CD1c-positive myeloid dendritic cell (primary cell): Measurements from ENCODE around the gene GRM7.

Experiments used
- DNase-seq: peaks from one replicate; pipeline ENCODE4 v3.0.0-alpha.2; 2016; ENCODE audit errors: extremely low spot score

The GRM7 gene

DNA sequence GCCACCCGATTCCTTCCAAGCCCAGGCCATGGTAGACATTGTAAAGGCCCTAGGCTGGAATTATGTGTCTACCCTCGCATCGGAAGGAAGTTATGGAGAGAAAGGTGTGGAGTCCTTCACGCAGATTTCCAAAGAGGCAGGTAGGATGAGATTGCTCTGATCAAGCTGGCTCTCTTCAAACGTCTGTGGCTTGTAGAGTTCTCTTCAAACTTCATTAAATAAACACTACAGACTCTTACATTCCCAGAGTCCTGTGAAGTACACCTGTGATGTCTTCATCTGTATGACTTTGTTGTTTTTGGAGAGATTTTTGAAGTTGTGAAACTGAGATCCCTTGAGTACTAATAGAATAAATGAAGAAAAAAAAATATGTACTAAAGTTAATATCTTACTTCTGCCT, 285.6 kb downstream of the GRM7 start:
- no peak for DNase-seq

DNA sequence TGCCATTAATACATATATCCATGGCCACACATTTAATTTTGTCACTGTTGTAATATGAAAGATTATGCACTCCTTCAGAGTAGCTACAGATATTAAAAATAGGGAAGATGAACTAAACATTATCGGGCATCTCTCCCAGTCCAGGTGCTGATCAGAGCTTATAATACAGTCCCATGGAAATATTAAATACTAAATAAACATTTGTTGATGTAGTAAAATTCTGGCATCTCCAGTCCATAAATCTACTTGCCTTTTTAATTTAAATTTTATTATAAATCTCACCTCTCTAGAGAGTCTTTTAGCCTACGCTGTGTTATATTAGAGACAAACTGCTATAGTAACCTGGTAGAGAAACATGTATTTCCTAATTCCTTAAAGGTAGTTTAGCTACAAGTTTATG, 297.6 kb downstream of the GRM7 start:
- no peak for DNase-seq

DNA sequence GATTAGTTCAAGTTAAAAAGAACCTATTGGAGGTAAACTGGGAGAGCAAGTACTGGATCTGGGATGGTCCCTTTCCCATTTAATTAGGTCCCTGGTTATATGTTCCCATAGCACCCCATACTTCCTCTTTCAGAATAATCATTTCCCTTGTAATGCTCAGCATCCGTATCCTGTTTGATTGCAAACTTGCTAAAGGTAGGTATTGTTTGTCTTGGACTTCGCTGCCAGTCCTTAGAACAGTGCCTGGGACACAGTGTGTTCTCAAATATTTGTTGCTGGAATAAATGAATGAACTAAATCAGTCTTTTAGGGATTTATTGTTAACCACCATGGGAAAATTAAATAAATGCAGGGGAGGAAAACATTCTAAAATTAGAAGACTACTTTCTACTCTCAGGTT, 299.8 kb downstream of the GRM7 start:
- no peak for DNase-seq

DNA sequence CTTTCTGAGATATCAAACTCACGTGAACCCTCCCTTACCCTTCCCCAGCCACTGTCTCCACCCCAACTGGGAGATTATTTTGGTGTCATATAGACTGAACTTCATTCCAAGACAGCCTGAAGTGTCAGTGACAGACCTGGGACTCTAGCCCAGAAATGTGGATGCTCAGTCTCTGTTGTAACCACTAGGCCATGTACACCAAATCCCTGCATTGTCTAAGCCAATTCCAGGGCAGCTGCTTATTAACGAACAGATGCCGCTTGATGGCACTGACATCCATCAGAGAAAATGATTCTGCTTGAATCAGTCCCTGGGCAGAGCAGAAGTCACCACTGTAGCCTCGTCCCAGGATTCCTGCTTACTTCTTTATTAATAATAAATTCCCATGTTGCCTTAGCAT, 305.5 kb downstream of the GRM7 start:
- no peak for DNase-seq

DNA sequence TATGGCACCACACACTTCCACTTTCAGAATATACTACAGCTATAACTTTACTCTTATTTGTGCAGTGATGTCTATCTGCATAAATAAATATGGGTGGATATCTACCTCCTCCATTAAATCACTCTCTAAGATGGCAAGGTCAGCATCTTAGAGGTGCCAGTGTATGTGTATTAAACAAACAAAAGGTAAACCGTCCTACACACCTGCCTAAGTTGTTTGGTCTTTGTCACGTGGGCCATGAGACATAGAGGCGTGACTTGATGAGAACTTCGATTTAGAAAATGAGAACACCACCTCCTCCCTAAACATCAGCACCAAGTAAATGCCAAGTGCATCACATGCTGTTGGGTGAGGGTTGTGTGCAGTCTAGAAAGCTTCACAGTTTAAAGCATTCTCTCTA, 310.6 kb downstream of the GRM7 start:
- DNase-seq = no peak

DNA sequence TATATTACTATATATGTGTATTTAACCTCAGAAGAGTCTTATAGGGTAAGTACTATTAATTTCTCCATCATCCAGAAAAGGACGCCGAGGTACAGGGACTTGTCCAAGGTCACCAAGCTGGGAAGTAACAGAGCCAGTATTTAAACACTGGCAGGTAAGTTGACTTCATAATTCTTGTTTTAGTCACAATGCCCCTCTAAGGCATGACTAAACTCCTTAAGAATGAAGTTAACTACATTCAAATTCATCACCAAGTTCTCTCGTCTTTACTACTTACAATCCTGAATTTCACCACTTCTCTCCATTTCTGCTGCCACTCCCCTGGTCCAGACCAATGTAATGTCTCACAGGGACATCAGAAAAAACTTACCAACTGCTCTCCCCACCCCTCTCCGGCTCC, 312.1 kb downstream of the GRM7 start:
- DNase-seq = no peak

DNA sequence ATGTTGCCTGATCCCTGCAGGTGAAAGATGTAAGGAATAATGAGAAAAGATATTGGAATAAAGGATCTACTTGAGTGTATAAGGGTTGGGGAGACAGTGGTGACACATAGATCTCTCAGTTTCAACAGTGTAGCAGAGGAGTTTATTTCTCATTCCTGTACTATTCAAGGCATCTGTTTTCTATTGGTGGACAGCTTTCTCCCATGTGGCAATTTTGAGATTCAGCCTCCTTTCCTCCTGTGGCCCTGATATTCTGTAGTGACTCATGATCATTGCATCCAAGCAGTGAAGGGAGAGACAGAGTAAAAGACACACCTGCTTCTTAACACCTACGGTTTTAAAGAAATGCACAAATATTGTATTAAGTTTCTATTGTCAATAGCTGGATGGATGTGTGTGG, 327.6 kb downstream of the GRM7 start:
- DNase-seq = no peak

DNA sequence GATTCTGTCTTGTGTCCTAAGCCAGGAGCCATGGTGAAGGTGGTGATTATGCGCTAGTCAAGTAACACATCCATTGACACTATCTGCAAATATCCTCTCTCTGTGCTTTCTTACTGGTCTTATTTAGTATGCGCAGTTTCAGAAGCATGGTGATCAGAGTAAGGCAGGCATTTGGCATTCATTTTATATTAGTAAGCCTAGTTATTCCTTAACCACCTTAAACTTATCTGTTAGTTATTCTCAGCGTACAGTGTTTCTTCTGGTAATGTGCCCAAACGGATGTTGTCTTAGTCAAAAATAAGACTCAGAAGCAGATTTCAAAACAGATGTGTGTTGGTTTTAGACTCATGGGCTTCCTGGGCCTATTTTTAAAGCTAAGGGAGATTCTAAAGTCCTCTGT, 329.2 kb downstream of the GRM7 start:
- DNase-seq = no peak

DNA sequence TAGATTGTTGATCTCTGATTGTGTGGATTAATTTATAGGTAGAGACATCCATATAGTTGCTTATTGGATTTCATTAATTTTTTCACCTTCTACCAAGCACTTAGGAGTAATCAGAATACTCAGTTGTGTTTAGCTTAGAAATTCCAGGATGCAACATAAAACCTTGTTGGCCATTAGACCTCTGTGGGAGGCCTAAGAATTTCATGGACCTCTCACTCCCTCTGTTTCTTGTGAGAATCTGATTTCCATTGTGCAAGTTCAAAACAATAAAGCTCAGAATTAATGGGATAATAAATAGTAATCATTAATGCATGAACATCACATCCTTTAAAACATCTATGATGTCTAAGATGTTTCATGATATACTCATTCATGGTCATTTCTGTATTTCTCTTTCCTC, 332.4 kb downstream of the GRM7 start:
- DNase-seq = no peak

DNA sequence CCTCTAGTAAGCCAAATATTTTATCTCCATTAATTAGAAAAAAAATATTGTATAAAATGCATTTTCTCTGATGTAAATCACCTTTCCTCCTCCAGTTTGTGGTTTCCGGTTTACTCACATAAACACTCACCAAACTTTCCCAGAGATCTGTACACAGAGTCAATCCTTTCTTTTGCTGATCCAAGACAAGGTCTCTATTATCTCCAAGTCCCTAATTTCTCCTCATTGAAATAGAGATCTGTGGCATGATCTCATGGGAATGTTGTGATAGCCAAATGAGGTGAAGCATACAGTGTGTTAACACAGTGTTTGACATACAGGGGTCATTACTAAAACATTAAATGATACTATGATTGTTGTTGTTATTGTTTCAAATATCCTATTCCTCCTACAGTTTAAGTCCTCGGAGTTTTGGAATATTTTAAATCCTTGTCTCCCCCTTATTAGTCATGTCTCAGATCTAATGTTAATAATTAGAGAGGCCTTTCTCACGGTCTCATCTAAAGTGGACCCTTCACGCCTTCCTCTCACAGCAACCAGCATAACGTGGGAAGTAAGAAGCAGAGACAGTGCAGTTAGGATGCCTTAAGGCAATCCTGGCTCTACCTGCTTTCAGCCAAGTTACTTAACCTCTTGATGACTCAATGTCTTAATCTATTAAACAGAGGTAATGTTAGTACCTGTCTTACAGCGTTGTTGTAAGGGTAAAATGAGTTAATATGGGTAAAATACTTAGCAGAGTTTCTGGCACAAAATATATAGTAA, 333.3 kb downstream of the GRM7 start:
- no peak for DNase-seq

DNA sequence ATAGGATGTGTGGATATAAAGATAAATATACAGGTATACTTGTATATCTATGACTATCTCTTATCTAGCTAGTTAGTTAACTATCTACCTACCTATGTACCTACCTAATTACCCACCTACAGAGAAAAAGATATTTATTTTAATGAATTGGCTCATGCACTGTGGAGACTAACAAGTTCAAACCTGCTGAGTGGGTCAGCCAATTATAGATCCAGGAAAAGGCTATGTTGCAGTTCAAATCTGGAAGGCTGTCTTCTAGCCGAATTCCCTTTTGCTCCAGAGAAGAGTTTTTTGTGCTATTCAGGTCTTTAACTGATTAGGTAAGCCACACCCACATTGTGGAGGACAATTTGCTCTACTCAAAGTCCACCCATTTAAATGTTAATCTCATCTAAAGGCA, 335.0 kb downstream of the GRM7 start:
- no peak for DNase-seq

DNA sequence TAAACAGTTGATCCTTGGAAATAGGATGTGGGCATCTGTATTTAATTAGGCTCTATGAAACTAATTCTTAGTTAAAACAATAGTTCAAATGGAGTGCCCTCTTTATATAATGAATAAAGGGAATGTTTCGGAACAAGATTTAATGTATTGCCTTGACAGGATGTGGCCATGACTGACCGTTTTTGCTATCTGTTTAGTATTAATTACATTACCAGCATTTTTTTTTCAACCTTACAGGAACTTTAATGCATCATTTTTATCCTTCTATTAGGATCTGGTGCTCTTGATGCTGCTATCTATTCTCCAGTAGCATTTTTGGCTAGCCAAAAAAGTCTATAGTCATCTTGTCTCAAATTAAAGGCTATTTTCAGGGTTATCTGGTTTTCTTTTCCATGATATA, 340.9 kb downstream of the GRM7 start:
- no peak for DNase-seq

DNA sequence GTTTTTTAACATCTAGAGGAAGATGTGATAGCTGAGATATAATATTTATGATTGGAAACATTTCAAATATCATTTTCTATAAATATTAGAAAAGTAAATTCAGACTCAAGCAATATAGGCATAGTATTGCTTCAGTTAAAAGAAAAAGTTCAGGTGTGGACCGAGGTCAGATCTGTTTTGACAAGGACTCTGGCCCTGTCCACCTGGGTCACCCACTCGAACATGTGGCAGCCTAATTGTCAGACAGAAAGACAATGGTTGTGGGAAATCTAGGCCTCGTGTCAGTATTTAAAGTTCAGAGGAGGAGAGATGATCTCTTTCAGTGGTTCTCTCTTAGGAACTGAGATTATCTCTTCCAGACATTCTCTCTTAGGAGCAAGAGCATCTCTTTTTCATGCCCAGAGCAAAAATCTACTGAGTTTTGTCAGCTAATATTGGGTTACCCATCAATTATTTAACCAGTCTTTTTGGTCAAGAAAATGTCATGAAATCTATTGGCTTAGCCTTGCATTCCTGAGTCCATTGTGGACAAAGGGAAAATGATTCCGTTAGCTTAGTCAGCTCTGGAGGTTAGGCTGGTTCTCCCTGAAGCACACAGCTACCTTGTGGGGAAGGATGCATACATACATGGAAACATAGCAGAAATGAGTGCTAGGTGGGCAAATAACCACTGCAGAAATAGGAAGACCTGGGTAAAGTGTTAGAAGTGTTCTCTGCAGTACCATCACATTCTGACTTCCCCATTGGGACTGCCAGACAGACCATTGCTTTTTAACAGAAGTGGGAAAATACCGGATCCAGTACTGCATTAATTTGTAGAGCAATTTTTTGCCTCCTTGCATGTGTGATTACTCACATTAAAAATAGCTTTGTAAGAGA, 343.3 kb downstream of the GRM7 start:
- no peak for DNase-seq

DNA sequence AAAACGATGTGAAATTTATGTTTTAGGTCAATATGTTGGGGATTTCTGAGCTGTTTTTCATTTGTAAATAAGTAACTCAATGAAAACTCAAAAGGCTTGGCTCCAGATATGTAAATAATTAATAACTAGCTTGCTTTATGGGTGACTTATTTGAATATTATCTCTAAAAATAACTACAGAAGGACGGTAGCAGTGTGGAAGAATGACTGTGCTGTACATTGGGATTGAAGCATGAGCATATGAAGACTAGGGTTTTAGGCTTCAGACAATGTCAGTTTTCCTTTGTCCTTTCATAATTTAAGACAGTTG, 343.9 kb downstream of the GRM7 start:
- DNase-seq = no peak

DNA sequence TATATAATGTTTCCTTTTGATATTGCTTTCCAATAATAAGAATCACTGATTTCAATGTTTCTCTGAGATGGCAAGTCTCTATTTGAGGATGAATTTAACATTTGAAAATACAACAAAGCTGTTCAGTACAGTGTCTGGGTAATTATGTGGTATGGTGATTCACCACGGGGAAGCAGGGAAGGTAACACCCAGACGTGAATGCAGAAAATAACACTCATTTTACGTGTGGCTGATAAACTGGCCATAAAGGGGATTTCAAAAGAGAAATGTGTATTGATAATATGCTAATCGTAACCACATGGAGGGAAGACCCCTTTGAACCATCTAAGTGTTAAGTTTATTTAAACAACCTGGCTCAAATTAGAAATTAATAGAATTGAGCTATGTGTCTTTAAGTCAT, 344.6 kb downstream of the GRM7 start:
- DNase-seq = no peak

DNA sequence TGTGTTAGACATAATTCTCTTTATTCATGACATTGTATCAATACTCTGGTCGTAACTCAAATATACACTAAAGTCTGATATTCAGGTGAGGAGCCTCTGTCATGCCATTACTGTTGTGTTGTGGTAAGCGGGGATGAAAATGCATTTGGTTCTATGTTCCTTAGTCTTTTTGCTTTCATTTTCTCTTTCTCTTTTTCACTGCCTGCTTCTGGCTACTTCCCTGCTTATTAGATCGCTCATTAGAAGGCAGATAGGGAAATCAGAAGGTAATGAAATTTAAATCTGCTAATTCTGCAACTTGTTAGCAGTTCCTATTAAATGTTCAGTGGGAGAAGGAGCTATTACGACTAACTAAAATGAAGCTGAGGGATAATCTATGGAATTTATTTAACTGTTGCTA, 345.0 kb downstream of the GRM7 start:
- no peak for DNase-seq

DNA sequence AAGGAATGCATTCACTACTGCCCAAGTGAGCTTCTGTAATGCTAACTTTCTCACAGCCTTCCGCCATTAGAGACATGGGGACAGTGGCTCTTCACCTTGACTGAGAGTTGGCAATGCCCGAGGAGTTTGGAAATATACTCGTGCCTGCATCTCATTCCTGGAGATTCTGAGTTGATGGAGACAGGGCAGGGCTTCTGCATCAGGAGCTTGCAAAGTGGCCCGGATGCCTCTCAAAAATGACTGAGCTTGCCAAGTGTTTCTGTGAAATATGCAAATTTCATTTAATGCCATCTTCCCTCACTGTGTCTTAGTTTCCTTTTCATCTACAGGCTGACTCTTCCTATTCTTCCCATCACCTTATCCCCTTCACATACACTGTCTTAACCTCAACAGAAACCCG, 346.2 kb downstream of the GRM7 start:
- no peak for DNase-seq

DNA sequence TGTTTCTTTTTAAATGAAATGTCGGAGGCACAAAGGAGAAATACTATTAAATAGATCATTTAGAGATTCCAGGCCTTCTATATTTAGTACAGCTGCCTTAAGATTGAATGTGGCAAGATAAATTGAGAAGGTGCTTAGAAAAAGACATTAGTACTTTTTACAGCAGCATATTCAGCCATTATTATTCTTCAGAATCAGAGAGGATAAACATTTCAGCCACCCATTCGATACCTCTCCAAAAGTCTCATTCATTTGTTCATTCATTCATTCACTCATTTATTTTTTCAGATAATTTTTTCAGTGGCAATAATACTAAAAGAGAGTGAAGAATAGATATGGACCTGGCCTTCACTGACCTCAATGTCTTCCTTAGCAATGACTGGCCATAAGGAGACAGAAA, 347.0 kb downstream of the GRM7 start:
- DNase-seq = no peak

DNA sequence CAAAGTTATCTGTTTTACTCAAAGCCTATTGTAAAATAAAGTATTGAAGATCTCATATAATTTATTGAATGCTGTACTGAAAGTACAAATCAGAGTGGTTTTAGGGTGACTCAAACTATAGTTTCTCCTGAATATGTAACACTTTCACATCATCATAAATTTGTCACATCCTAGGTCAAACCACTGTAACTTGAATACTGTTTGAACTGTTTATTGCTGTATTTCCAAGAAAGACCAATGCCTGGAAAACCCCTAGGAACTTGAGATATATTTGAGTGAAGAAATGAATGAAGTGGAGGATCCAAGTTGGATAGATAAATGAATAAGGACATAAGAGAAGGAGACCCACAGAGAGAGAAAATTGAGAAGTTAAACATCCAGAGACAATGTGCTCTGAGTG, 348.2 kb downstream of the GRM7 start:
- no peak for DNase-seq

DNA sequence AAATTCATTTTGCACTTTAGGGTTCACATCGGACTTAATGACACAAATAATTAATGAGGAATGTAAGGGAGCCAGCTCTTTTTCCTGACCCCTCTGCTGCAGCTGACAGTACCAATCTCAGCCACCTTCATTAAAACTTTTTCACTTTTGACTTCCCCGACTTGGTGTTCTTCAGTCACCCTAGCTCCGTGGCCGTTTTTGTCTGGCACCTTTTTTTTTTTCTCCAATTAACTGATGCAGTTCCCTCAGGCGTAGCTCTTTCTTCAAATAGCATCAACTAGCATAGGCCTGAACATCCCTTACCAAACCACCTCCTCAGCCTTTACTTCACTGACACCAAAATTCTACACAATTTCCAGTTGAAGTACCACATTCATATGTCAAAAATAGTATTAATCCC, 350.8 kb downstream of the GRM7 start:
- no peak for DNase-seq

DNA sequence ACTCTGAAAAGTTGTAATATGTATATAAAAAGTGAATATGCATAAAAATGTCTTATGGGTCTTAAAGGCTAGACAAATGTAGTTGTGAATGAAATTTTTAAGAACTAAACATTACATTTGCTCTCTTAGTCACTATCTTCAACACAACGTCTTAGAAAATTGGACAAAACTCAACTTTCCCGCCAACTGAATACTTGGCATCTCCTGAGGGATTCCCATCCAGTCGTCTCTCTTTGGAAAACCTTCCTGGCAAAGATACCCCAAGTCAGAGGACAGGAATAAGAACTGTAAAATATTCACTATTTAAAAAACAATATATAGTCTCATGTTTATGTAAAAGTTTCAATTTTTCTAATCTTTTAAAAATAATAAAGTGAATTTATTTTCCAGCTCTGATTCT, 354.8 kb downstream of the GRM7 start:
- DNase-seq = no peak

DNA sequence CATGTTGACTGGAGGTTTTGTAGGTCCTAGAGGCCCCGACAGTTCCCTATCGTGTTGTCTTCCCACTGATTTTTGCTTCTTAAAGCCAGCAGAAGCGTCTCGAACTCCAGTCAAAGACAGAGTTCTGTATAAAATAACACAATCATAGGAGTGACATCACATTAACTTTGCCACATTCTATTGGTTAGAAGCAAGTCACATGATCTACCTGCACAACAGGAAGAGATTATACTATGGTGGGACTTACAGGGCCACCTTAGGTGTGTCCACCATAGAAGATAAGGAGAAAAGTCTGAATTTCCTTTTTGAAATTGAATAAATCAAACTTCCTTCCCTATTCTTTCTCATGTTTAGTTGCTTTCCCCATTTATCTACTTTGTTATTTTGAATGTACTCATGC, 365.5 kb downstream of the GRM7 start:
- no peak for DNase-seq

DNA sequence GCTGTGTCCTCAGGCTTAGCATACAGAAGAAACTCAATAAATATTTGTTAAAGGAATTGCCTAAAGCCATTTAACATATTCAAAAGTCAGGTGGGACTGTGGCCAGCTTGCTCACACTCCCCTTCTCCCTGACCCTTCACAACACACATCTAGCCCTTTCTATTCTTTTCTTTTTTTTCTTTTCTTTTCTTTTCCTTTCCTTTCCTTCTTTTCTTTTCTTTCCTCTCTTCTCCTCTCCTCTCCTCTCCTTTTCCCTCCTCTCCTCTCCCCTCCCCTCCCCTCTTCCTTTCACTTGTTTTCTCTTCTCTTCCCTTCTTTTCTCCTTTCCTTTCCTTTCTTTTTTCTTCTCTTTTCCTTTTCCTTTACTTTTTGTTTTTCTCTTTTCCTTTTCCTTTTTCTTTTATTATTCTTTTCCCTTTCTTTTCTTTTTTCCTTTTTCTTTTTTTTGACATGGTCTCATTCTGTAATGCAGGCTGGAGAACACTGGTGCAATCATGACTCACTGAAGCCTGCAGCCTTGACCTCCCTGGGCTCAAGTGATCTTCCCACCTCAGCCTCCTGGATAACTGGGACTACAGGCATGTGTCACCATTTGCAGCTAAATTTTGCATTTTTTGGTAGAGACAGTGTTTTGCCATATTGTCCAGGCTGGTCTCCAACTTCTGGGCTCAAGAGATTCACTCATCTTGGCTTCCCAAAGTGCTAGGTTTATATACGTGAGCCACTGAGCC, 377.8 kb downstream of the GRM7 start:
- DNase-seq = no peak
